HG03159 (cell line): ENCODE data around the gene TBC1D22A.

Experiments used
- ATAC-seq: cut with Tn5 transposase; IDR thresholded peaks from one replicate; pipeline ENCODE4 v1.9.1; 2021; ENCODE audit warnings: mild to moderate bottlenecking, moderate library complexity; ENCODE audit not compliant: unreplicated experiment

TBC1D22A gene

DNA sequence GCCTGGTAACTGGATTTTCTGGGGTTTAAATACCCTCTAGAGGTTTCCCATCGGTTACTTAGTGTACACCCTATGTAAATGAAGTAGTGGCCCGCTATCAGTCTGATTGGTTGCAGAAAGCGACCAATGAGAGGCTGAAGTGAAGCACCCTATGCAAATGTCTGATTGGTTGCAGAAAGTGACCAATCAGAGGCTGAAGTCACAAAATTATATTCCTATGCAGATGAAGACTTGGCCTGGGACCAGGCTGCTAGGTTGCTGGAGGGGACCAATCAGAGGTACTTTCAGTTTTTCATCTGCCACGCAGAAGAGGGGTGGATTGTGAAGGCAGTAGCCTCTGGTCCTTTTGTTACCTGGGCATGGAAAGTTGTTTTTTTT, 134.8 kb downstream of the TBC1D22A start:
- no peak for ATAC-seq

DNA sequence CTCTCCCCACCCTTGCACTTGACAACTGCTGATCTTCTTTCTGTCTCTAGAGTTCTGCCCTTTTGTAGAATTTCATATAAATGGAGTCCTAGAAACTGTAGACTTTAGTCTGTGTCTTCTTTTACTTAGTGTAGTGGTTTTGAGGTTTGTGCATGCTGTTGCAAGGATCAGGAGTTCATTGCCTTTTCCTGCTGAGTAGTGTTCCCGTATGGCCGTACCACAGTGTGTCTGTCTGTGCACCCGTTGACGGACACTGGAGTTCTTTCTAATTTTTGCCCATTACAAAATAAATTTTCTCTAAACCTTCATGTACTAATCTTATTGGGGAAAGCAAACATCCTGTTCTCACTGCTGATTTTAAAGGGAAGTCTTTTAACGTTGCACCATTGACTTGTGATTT, 138.1 kb downstream of the TBC1D22A start:
- no peak for ATAC-seq

DNA sequence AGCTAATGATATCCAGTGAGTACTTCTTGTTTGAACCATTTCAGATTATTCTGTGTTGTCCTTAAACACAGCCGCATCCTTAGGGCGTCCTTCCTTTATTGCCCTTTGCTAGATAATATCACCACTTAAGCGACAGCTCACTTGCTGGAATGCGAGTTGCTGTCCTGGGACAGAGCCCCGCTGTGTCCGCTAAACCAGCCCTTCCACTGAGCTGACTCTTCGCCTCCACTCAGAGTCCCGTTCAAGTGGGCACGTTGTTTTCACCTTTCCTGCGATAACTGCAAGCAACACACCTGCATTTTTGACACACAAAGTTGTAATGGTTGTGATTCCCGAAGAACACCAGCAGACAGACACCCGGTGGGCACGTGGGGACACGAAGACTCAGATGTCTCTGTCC, 140.0 kb downstream of the TBC1D22A start:
- no peak for ATAC-seq

DNA sequence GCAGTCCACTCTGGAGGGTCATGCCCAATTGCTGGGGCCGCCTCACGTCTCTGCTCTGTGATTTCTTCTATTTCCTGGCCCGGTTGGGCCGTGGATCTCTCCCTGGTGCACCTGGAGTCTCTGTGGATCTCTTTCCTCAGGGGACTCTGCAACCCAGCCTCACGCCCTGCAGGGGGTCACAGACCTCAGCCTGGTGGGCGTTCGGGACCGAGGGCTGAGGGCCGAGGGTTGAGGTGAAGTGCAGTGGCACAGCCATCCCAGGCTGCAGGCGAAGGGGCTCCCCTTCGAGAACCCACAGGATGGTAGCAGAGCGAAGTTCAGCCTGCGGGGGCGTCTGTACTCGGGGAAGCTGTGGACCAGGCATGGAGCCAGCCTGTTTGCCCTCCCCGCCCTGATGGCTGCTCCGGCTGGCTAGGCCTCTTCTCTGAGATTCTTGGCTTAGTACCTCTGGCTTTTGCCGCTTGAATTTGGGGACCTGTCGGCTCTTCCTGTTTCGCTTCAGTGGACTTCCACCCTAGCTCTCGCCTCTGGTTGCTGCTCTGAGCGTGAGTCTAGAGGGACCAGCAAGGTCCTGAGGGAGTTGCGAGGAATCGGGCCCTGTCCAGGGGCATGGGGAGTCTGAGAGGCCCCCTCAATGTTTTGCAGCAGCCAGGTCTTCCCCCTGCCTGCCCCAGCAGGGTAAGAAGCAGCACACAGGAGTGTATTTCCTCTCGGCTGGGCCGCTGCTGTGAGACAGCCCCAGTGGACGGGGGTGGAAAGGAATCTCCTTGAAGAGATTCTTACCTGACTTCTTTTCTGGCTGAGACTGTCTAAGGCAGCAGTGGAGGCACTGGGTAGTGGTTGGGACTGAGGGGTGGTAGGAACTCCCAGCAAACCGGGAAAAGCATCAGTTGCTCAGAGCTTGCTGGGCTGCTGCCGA, 140.8 kb downstream of the TBC1D22A start:
- ATAC-seq: no peak

DNA sequence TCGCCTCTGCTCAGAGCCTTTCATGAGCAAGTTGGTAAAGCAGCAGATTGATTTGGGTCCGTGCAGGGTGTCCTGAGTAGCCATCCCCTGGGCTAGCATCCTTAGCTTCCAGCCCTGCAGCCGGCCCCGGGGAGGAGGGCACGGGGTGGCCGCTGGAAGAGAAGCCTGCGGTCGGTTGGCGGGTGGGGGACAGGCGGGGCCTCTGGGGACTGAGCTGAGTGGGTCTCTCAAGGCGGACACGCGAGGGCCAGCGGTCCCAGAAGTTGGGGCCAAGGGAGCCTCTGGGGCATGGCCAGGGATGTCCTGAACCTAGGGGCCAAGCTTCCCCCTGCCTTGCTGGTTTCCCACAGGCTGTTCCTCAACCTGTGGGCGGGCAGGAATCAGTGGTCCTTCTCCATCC, 143.0 kb downstream of the TBC1D22A start:
- ATAC-seq: no peak

DNA sequence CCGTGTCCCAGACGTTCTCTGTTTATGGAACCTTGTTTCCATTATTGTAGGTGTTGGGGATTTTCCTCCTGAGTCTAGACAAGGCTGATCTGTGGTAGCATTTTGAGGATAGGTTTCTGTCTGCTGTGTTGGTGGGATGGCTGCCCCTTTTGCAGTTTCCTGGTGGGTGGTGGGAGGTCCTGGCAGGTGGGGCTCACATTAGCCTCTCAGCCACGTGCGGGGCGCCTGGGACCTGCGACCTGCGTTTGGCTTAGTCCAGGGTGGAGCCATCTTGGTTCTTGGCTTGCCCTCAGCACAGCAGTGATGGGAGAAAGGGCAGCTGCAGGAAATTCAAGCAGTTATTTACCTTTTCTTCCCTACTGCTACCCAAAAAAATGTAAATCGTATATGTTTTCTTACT, 143.4 kb downstream of the TBC1D22A start:
- ATAC-seq: no peak

DNA sequence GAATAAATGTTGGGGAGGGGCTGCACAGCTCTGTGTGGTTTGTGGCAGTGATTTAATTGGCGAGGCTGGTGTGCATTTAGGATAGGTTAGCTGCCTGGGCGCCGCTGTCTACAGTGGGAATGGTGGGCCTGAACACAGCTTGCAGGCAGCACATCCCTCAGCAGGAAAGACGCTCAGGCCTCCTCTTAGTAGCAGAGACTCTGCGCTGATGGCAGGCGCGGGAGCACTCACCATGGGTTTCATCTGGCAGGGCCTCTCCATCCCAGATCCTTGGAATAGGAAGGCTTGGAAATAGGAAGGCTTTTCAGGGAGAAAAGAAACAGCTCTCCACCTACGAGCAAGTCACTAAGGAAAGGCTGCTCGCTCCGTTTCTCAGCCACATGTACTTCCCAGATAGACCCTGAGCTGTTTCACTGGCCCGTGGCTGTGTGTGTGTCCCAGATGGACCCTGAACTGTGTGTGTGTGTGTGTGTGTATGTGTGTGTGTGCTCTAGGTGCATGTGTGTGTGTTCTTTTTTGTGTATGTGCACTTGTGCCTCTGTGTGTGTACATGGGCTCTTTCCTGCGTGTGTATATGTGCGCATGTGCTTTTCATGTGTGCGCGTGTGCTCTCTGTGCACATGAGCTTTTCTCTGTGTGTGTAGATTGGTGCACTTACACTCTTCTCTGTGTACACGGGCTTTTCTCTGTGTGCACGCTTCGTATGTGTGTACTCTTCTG, 144.0 kb downstream of the TBC1D22A start:
- ATAC-seq: no peak

DNA sequence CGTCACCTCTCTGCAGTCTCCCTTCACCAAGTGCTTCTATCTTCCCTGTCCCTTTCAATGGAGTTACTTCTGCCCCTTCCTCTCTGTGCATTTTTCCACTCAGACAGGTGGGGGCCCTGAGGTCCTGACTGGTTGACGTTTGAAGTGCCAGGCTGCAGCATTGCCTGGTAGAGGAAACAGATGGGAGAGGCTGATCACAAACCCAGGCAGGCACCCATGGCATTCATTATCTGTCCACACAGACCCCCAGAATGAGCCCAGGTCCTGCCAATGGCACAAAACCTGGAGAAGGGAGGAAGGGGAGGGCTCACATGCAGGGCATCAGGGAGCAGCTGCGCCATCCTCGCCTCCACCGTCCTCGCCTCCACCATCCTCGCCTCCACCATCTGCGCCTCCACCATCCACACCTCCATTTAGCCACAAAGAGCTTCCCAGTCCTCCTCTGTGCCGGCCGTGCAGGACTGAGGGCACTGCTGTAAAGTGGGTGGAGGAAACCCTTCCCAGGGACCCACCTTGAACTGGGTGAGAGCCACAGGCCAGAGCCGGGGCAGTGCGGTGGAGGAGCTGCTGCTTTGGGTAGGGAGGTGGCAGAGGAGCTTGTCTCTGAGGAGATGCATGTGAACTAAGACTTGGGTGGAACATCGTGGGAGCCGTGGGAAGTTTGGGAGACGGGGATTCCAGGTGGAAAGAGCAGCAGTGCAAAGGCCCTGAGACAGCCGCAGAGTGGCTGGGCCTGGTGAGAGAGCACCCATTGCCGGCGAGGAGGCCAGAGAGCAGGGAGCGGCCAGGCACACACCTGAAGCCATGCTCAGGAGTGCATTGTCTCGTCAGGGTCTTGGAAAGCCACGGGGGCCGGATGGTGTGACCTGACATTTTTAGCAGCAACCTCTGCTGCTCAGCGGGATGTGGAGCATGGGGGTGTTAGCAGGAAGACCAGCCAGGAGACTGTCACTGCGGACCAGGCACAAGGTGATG, 145.1 kb downstream of the TBC1D22A start:
- ATAC-seq: no peak

DNA sequence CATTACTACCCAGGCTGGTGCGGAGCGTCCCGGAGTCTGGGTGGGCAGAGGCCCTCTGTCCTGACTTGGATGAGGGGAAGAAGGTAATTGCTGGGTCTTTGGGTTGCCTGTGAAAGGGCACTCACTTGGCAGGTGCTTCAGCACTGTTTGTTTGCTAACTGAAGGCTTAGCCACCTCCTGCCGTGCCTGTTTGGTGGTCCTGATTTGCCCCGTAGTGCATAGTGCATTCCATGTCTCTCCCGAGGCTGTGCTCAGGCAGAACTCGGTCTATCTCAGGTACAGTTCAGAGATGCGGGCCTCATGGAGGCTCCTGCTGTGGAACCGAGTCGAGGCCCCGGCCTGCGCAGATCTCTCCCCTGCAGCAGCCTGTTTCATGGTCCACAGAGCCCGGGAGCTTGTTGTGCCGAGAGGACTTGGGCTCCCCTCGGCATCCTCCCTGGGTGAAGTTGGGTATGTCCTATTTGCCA, 146.2 kb downstream of the TBC1D22A start:
- no peak for ATAC-seq

DNA sequence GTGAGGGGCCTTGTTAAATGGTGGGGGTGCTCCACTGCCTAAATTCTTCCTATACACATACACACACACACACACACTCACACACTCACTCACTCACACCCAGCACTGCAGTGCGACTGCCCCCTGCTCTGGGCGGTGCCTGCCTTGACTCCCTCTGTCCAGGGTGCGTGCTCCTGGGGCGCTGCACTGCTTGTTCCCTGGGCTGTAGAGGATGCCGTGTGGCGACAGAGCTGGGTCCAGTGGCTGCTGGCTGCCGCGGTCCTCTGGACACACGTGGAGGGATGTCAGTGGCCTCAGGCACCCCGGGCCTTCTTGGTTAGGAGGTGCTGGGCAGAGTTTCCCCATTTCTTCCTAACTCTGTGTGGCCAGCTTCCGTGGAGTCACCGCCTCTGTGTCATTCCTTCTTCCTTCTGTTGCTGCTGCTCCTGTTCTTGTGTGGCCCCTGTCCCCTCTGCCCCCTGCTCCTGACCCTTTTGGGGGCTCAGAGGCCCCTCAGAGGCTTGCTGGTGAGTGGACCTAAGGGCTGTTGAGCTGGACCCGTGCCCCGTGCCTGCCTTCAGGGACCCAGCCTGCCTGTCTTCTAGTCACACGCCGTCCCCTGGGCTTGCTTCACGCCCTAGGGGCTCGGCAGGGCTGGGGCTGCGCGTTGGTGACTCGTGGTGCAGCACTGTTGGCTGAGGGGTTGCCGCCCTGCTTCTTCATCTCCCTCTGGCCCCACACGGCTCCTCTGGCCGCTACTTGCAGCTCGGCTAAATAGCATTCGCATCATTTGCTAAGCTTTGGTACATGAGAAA, 147.0 kb downstream of the TBC1D22A start:
- ATAC-seq: no peak

DNA sequence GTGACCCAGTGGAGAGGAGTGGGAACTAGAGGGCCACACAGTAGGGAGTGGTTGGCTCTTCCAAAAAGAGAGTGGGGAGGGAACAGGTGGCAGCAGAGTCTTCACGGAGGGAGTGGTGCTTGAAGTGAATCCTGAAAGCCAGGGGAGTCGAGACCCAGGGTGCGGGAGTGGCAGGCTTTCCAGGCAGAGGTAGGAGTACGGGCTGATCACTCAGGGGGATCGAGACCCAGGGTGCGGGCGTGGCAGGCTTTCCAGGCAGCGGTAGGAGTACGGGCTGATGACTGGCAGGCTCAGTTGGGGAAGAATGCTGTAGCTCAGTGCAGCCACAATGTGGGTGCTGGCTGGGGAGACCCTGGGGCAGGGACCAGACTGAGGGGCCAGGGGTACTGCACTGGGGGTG, 148.2 kb downstream of the TBC1D22A start:
- no peak for ATAC-seq

DNA sequence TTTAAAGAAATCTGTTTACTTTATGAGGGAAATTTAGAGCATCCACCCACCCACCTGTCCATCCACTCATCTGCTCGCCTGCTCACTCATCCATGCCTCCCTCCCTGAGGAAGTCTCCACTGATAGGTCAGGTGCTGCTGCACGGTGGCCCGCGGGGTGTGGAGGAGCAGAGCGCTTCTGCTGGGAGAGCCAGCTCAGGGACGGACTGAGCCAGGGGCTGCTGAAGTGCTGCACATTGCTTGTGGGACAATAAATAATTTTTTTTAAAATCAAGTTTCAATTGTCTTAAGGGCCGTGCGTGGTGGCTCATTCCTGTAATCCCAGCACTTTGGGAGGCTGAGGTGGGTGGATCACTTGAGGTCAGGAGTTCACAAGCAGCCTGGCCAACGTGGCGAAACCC, 148.9 kb downstream of the TBC1D22A start:
- ATAC-seq: no peak

DNA sequence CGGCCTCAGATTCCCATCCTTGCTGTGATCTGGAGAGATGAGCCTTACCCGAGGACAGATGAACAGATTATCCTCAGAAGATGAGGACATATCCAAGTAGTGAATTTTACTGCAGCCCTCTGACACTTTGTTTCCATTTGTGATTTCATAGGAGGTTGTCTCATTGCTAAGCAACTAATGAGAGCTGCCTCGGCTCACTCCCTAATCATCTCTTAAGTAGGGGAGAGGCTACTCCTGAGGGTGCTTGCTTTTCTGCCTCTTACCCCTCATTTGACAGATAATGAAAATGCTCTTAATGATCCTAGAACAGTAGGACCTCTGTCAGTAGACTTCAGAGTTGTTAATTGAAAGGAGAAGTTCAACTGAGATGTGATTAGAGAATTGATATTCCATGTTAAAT, 150.9 kb downstream of the TBC1D22A start:
- no peak for ATAC-seq

DNA sequence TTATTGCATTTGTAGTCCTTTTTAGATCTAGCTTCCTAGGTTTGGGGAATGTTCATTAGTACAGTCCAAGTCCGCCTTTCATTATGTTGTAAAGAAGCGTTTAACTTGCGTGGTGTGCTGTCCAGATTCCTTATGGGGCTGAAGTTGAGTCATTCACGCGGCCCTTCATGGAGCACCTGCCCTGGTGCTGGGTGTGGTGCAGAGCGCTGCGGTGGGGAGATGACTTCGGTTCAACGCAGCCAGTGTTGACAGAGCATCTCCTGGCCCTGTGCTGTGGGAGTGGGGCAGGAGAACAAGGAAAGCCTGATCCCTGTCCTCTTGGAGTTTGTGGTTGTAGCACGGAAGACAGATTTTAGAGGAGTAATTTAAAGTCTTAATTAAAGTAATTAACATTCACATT, 152.0 kb downstream of the TBC1D22A start:
- no peak for ATAC-seq

DNA sequence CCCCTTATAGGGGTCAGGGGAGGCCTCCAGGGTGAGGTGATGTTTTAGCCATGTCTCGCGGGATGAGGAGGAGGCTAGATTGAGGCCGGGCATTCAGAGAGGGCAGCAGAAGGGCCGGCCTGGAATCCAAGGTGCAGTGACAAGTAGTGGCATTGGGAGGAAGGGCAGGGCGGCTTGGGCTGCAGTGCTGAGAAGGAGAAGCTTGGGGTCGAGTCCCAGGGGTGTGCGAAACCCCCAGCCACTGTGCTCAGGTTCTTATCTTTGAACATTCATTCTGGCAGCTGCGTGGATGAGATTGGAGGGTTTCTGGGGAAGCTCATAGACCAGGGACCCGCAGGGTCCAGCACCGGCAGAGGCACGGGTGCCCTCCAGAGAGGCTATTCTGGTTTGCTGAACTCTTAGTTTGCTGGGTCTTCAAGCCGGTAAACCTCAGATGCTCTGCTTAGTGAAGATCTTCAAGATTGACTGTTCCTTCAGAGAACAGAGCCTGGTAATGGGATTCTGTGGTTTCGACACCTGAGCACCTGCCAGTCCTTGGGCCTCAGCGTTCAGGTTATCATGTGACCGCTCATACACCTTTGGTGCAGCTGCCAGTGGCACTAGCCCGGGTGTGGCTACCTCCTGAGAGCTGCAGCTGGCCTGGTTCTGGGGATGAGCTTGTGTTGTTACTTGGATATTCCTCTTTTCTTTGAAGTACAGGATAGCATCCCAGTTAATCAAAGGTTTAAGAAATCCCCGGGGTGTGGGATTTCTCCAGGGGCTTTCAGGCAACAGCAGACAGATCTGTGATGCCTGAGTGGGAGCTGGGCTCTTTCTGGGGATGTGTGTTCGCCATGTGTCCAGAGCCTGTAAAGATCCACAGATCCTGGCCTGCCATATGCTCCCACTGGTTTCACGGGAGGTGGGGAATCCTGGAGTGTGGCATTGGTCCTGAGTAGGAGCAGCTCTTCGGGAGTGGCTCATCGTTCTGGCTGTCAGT, 152.8 kb downstream of the TBC1D22A start:
- no peak for ATAC-seq

DNA sequence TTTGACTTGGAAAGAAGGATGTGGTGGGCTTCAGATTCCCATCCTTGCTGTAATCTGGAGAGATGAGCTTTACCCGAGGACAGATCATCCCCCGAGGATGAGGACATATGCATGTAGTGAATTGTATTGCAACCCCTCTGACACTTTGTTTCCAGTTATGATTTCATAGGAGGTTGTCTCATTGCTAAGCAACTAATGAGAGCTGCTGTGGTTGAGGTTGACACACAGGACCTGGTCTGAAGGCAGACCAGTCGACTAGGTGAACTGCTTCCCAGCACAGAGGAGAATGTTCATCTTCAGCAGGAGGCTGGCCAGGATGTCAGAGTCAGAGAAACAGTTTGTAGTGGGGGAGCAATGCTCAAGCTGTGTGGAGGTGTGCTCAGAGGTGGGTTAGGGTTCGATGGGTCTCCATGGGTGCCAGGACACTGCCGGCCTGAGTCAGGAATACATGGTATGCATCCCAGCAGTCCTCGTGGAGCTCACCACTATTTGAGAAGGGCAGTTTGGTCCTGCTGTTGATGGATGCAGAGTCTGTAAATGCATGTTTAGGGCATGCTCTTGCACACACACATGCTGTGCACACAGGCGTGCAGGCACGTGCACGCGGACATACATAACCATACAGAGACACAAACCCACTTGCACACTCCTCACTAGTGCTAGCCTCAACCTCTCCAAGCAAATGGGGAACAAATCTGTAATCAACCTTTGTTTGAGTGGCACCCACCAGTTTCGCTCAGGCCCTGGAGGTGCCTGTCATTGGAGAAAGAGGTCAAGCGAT, 153.7 kb downstream of the TBC1D22A start:
- ATAC-seq: no peak

DNA sequence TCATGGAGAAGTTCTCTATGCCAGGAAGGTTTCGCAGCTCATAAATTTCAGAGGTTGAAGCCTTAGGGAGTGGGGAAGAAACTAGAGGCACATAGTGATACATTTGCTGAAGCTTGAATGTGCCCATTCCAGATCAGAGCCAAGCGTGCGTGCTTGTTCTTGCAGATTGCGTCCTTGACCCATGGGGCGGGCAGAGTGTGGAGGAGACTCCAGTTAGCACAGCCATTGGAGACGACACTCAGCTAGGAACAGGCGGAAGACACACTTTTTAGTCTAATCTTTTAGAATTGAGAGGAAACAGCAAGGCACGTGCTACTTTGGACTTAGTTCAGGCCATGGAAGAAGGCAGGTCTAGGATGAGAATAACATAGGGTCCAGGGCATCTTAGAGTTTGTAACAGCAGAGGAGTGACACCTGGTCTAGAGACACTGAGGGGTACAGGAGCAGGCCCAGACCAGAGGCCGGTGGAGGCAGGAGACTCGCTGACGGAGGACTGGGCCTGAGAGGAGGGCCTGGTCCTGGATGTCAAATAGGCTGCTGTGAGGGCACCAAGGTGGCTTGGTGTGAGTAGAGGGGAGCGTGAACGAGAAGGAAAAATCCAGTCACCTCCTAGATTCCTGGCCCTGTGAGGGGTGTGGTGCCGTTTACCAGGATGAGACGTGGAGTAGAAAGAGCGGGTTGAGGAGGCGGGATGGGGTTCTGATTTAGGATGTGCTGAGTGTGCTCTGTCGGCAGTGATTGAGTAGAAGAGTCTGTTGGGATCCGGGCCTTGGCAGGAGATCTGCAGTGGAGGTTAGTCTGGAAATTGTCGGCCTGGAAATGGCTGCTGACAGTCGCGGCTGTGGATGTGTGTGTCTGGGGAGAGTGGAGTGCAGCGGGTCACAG, 154.7 kb downstream of the TBC1D22A start:
- ATAC-seq: no peak
